ENCODE results near the gene BMP10.

GRCh38 chr2:68853035-68853434 is 18.2 kb downstream of the BMP10 start:
- TF ChIP-seq EZH2 (IDR thresholded peaks at IDR 0.05; ENCODE audit: borderline replicate concordance, low read length), result no peak
- no peak for TF ChIP-seq CTCF (IDR thresholded peaks at IDR 0.05; ENCODE audit: low read length)
